Endodermal cell (in vitro differentiated cells): ENCODE measurements around the gene BOLL. TPM values are rescaled to one million over a fixed set of nuclear protein-coding genes. Genes with fewer than 3 reads are reported as not detected.

Experiments
- DNase-seq: peaks from one replicate; pipeline ENCODE4 v3.0.0-alpha.2; 2017
- H3K27ac ChIP-seq: 2 replicates; pipeline ENCODE4 v1.5.1; 2013; ENCODE audit warnings: mild to moderate bottlenecking, low read depth, low read length, moderate library complexity
- H3K27me3 ChIP-seq: 2 replicates; pipeline ENCODE4 v1.6.1; 2013; ENCODE audit warnings: mild to moderate bottlenecking, low read length, moderate library complexity; ENCODE audit not compliant: insufficient read depth, control insufficient read depth, poor library complexity, severe bottlenecking
- H3K36me3 ChIP-seq: 2 replicates; pipeline ENCODE4 v1.7.0; 2013; ENCODE audit warnings: mild to moderate bottlenecking, low read length, moderate library complexity; ENCODE audit not compliant: control insufficient read depth, insufficient read depth
- H3K4me1 ChIP-seq: one replicate; pipeline ENCODE4 v1.7.0; 2013; ENCODE audit warnings: low read length; ENCODE audit not compliant: control insufficient read depth, insufficient read depth
- H3K4me3 ChIP-seq: 2 replicates; pipeline ENCODE4 v1.5.1; 2013; ENCODE audit warnings: mild to moderate bottlenecking, low read length, moderate library complexity
- H3K9ac ChIP-seq: 2 replicates; pipeline ENCODE4 v1.6.1; 2013; ENCODE audit warnings: mild to moderate bottlenecking, low read length, moderate library complexity; ENCODE audit not compliant: poor library complexity, severe bottlenecking; ENCODE audit errors: extremely low read depth
- H3K9me3 ChIP-seq: 2 replicates; pipeline ENCODE4 v1.6.1; 2013; ENCODE audit warnings: mild to moderate bottlenecking, low read length, moderate library complexity; ENCODE audit not compliant: control insufficient read depth
- H3K27ac Mint-ChIP-seq: 2 replicates; pipeline ENCODE4 v1.8.0; 2020; ENCODE audit warnings: mixed read lengths
- H3K27me3 Mint-ChIP-seq: 2 replicates; pipeline ENCODE4 v1.8.0; 2021; ENCODE audit warnings: mild to moderate bottlenecking, mixed read lengths; ENCODE audit not compliant: insufficient read depth
- H3K36me3 Mint-ChIP-seq: 2 replicates; pipeline ENCODE4 v1.8.0; 2020; ENCODE audit warnings: low read depth, mixed read lengths
- H3K4me1 Mint-ChIP-seq: 2 replicates; pipeline ENCODE4 v1.8.0; 2020; ENCODE audit warnings: mixed read lengths
- H3K4me3 Mint-ChIP-seq: 2 replicates; pipeline ENCODE4 v1.8.0; 2020; ENCODE audit warnings: mild to moderate bottlenecking, moderate library complexity, mixed read lengths
- H3K9me3 Mint-ChIP-seq: 2 replicates; pipeline ENCODE4 v1.8.0; 2020; ENCODE audit warnings: mild to moderate bottlenecking, mixed read lengths
- WGBS, 2 experiments: methylation state at CpG; one replicate each; pipeline versions ENCODE4 v1.1.5 to v1.1.7; 2013; ENCODE audit warnings: missing lambda C conversion rate in 2 of 2, mixed read lengths in 1 of 2; ENCODE audit not compliant: insufficient coverage in 1 of 2, insufficient read length in 1 of 2; 5-methylcytosine and 5-hydroxymethylcytosine counted together
- total RNA-seq, 2 donors: library from RNA; stranded (reverse); fragmentation: NEBNext Ultra II Directional in 1 of 2; extraction: Animal tissue kit (Norgen Biotek cat#: 25700) in 1 of 2; gene quantifications; 2 replicates in 1 of 2; 3 replicates in 1 of 2; pipeline ENCODE4 v1.2.1, GENCODE V29; 2021
- TF ChIP-seq, protein P1 (sequence below): fragments of 200-600 bp; sonication (generic); conservative IDR thresholded peaks from 2 replicates; pipeline ENCODE4 v1.5.0; 2021; ENCODE audit warnings: antibody characterized with exemption, mild to moderate bottlenecking

BOLL gene
- total RNA-seq, 2 donors from 2014 or later = not detected

DNA sequence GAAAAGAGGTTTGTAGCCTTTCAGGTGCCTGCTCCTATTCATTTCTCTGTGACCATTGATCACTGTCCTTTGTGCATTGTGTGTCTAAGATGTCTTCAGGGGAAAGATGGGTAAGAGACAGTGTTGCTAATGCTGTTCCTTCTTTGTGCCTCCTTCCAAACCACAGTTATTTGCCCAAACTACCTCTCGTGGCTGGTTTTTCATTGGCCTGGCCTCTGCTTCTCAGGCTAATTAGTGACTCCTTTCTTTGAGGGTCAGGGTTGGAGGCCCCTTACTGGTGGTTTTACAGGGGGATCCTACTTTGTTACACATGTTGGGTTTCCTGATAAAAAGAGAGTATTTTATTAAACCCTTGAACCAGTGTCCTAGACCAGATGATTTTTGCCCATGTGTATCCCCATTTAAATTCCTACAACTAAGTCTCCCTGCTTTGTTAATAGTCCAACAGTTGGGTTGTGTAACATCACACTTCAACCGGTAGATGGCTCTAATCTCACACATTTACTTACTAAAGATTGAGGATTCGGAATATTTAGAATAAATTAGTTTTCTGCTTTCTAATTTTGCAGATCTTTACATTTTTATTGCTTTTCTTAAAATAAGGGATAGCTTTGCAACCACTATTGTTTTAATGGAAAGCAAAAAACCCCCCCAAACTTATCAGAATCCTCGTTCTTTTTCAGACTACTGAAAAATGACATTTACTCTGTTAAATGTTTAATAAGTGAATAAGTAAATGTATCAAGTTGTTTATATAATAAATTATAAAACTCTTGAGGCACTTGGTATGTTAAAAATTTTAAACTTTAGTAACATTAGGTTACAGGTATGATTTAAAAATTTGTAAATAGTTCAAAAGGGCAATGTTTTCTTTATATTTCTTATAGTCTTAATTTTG lies 77.6 kb downstream of the BOLL start:
- DNase-seq = peak; percentile 60
- no peak overlapping the region for H3K9ac ChIP-seq
- peaks cover 36% of the 10 kb centered on the region for H3K4me1 Mint-ChIP-seq
- H3K4me1 ChIP-seq = peaks cover 3% of the 10 kb centered on the region
- H3K4me3 ChIP-seq = peak overlapping the region; percentile 96
- TF ChIP-seq, protein P1, sequence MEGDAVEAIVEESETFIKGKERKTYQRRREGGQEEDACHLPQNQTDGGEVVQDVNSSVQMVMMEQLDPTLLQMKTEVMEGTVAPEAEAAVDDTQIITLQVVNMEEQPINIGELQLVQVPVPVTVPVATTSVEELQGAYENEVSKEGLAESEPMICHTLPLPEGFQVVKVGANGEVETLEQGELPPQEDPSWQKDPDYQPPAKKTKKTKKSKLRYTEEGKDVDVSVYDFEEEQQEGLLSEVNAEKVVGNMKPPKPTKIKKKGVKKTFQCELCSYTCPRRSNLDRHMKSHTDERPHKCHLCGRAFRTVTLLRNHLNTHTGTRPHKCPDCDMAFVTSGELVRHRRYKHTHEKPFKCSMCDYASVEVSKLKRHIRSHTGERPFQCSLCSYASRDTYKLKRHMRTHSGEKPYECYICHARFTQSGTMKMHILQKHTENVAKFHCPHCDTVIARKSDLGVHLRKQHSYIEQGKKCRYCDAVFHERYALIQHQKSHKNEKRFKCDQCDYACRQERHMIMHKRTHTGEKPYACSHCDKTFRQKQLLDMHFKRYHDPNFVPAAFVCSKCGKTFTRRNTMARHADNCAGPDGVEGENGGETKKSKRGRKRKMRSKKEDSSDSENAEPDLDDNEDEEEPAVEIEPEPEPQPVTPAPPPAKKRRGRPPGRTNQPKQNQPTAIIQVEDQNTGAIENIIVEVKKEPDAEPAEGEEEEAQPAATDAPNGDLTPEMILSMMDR = peak; percentile 84
- H3K27ac Mint-ChIP-seq = peak overlapping the region; percentile 74
- no peaks in the 10 kb centered on the region for H3K27me3 ChIP-seq
- H3K36me3 Mint-ChIP-seq = no peaks in the 10 kb centered on the region
- 0 to 9% methylated on average over 1 of the region's 4 CpGs for WGBS, 2 experiments
- no peak overlapping the region for H3K27ac ChIP-seq
- H3K27me3 Mint-ChIP-seq = no peaks in the 10 kb centered on the region
- H3K9me3 Mint-ChIP-seq = no peaks in the 10 kb centered on the region
- no peaks in the 10 kb centered on the region for H3K9me3 ChIP-seq
- peak overlapping the region; percentile 88 for H3K4me3 Mint-ChIP-seq
- peaks cover 10% of the 10 kb centered on the region for H3K36me3 ChIP-seq

GRCh38 chr2:197706839-197707207 lies 78.3 kb downstream of the BOLL start:
- H3K9me3 Mint-ChIP-seq = no peaks in the 10 kb centered on the region
- no peaks in the 10 kb centered on the region for H3K27me3 Mint-ChIP-seq
- Histone ChIP-seq H3K36me3 (peaks cover 10% of the 10 kb centered on the region), H3K27me3 (no peaks in the 10 kb centered on the region), H3K27ac (no peak overlapping the region), H3K4me1 (peaks cover 3% of the 10 kb centered on the region), H3K9ac (no peak overlapping the region), H3K9me3 (no peaks in the 10 kb centered on the region), H3K4me3 (peak overlapping the region; percentile 96)
- WGBS, 2 experiments = 17 to 26% methylated on average over 2 to 5 of the region's 5 CpGs
- no peaks in the 10 kb centered on the region for H3K36me3 Mint-ChIP-seq
- DNase-seq = peak; percentile 56
- TF ChIP-seq, protein P1 = no peak
- H3K4me3 Mint-ChIP-seq = peak overlapping the region; percentile 88
- peaks cover 36% of the 10 kb centered on the region for H3K4me1 Mint-ChIP-seq
- H3K27ac Mint-ChIP-seq = no peak overlapping the region

- H3K9me3 ChIP-seq = no peaks in the 10 kb centered on the region
- no peaks in the 10 kb centered on the region for H3K9me3 Mint-ChIP-seq
- H3K4me1 Mint-ChIP-seq = peaks cover 36% of the 10 kb centered on the region
- no peaks in the 10 kb centered on the region for H3K27me3 ChIP-seq
- peak overlapping the region; percentile 88 for H3K4me3 Mint-ChIP-seq
- peak overlapping the region; percentile 96 for H3K4me3 ChIP-seq
- 4% methylated on average over 24 to 38 of the region's 38 CpGs for WGBS, 2 experiments
- peak overlapping the region; percentile 50 for H3K9ac ChIP-seq
- no peak overlapping the region for H3K27ac ChIP-seq
- peaks cover 3% of the 10 kb centered on the region for H3K4me1 ChIP-seq
- peaks cover 5% of the 10 kb centered on the region for H3K36me3 ChIP-seq
- TF ChIP-seq, protein P1 = no peak
- peak overlapping the region; percentile 93 for H3K27ac Mint-ChIP-seq
- DNase-seq = peak; percentile 67
- no peaks in the 10 kb centered on the region for H3K27me3 Mint-ChIP-seq
- no peaks in the 10 kb centered on the region for H3K36me3 Mint-ChIP-seq
Observed at GRCh38 chr2:197705912-197706838, 78.9 kb downstream of the BOLL start.
